A549 (cell line): ENCODE results near the gene TCF20.

Source experiments
- BHLHE40 ChIP-seq: IDR thresholded peaks from 2 replicates; pipeline ENCODE4 v1.6.1; 2012; ENCODE audit warnings: low read depth, low read length, inconsistent platforms
- CEBPB ChIP-seq, 2 experiments: fragments of >200 bp in 1 of 2; sonication (Bioruptor Twin) in 1 of 2; formaldehyde crosslinking in 1 of 2; IDR thresholded peaks; 2 replicates each; pipeline ENCODE4 v1.6.1; 2012 to 2016
- CTCF ChIP-seq: fragments of >200 bp; sonication (Bioruptor Twin); formaldehyde crosslinking; IDR thresholded peaks from 3 replicates; pipeline ENCODE4 v1.5.1; 2016
- FOSL2 ChIP-seq, 2 experiments: fragments of 450-650 bp in 1 of 2; fragments of >200 bp in 1 of 2; sonication (Bioruptor Twin) in 1 of 2; formaldehyde crosslinking; IDR thresholded peaks; 2 replicates each; pipeline versions ENCODE4 v1.5.0 to v1.6.1; 2016 to 2020; ENCODE audit warnings: mild to moderate bottlenecking in 1 of 2, moderate library complexity in 1 of 2
- HES2 ChIP-seq: fragments of >200 bp; sonication (Bioruptor Twin); formaldehyde crosslinking; IDR thresholded peaks from 2 replicates; pipeline ENCODE4 v1.6.1; 2016
- MAFK ChIP-seq: fragments of 450-650 bp; IDR thresholded peaks from 2 replicates; pipeline ENCODE4 v1.6.1; 2014; ENCODE audit not compliant: partially characterized antibody
- MAZ ChIP-seq: fragments of 150-350 bp; IDR thresholded peaks from 2 replicates; pipeline ENCODE4 v1.6.1; 2014; ENCODE audit warnings: antibody characterized with exemption, low read depth, low read length, borderline replicate concordance
- POLR2A ChIP-seq: IDR thresholded peaks from 2 replicates; pipeline ENCODE4 v1.6.1; 2012; ENCODE audit warnings: mild to moderate bottlenecking, low read length
- POLR2AphosphoS2 ChIP-seq: conservative IDR thresholded peaks from 2 replicates; pipeline ENCODE4 v1.6.1; 2012; ENCODE audit warnings: low read length, improper control_type of control experiment, inconsistent platforms
- RAD21 ChIP-seq, 2 experiments: fragments of >200 bp in 1 of 2; sonication (Bioruptor Twin) in 1 of 2; formaldehyde crosslinking in 1 of 2; IDR thresholded peaks in 1 of 2; conservative IDR thresholded peaks in 1 of 2; 2 replicates in 1 of 2; 3 replicates in 1 of 2; pipeline ENCODE4 v1.6.1; 2012 to 2018; ENCODE audit warnings: inconsistent platforms in 1 of 2
- REST ChIP-seq: fragments of 200-600 bp; sonication (generic); IDR thresholded peaks from 2 replicates; pipeline ENCODE4 v1.6.1; 2016; ENCODE audit warnings: antibody characterized with exemption, mild to moderate bottlenecking, moderate library complexity
- SMC3 ChIP-seq: fragments of >200 bp; sonication (Bioruptor Twin); formaldehyde crosslinking; IDR thresholded peaks from 3 replicates; pipeline ENCODE4 v1.6.1; 2018; ENCODE audit warnings: inconsistent platforms

- TF ChIP-seq POLR2AphosphoS2, result no peak
- TF ChIP-seq POLR2A, result no peak
- TF ChIP-seq CTCF, result no peak
- no peak for TF ChIP-seq BHLHE40
- TF ChIP-seq HES2, result no peak
- TF ChIP-seq MAZ, result no peak
- TF ChIP-seq CEBPB (IDR thresholded peaks at IDR 0.05), result no peak
- TF ChIP-seq MAFK, result no peak
- TF ChIP-seq FOSL2 (IDR thresholded peaks at IDR 0.05), result no peak
- no peak for TF ChIP-seq FOSL2 (CRISPR knock-in tag; IDR thresholded peaks at IDR 0.05)
- no peak for TF ChIP-seq SMC3
- no peak for TF ChIP-seq REST
- no peak for TF ChIP-seq RAD21 (conservative IDR thresholded peaks at IDR 0.05 in 1 of 2, IDR thresholded peaks at IDR 0.05 in 1 of 2)
These were observed 30.0 kb upstream of the TCF20 start for GRCh38 chr22:42300259-42301076.
